Measurements from ENCODE around the gene MIA3. TPM values are rescaled to one million over a fixed set of nuclear protein-coding genes. Genes with fewer than 3 reads are reported as not detected.

The MIA3 gene
- total RNA-seq, 4 donors from 2014 or later = 30.4 to 91.5 (median 61.0) TPM

- H3K27me3 ChIP-seq = no peaks in the 10 kb centered on the region
- WGBS, 2 donors = 93 to 94% methylated on average over 1 of the region's 1 CpG
- TF ChIP-seq EP300 (IDR thresholded peaks at IDR 0.05) = no peak
- no peak for TF ChIP-seq POLR2A (IDR thresholded peaks at IDR 0.05)
- TF ChIP-seq CTCF (IDR thresholded peaks at IDR 0.05) = no peak
- no peaks in the 10 kb centered on the region for H3K9me3 ChIP-seq
- no peak overlapping the region for H3K4me3 ChIP-seq
- H3K36me3 ChIP-seq = peaks cover 0 to 77% (median 12%) of the 10 kb centered on the region in 3 donors
- no peak for DNase-seq (ENCODE audit: low spot score in 2 of 2)
- H3K27ac ChIP-seq = no peak overlapping the region
- H3K4me1 ChIP-seq = peaks cover 0 to 14% (median 0%) of the 10 kb centered on the region in 4 donors
Observed at GRCh38 chr1:222670110-222670509, 52.2 kb downstream of the MIA3 start.

- Histone ChIP-seq H3K27me3 (no peaks in the 10 kb centered on the region), H3K9me3 (no peaks in the 10 kb centered on the region), H3K4me1 (no peaks in the 10 kb centered on the region), H3K27ac (no peak overlapping the region), H3K4me3 (no peak overlapping the region), H3K36me3 (peaks cover 0 to 49% (median 0%) of the 10 kb centered on the region in 3 donors)
- WGBS, 2 donors = 87 to 90% methylated on average over 1 of the region's 1 CpG
- TF ChIP-seq POLR2A (IDR thresholded peaks at IDR 0.05) (no peak), CTCF (IDR thresholded peaks at IDR 0.05) (no peak), EP300 (IDR thresholded peaks at IDR 0.05) (no peak)
- no peak for DNase-seq (ENCODE audit: low spot score in 2 of 2)
Observed at GRCh38 chr1:222680080-222680479, 62.2 kb downstream of the MIA3 start.

- Histone ChIP-seq H3K36me3 (peaks cover 0 to 29% (median 4%) of the 10 kb centered on the region in 3 donors), H3K4me3 (no peak overlapping the region), H3K27me3 (no peaks in the 10 kb centered on the region), H3K9me3 (no peaks in the 10 kb centered on the region), H3K4me1 (peaks cover 0 to 11% (median 0%) of the 10 kb centered on the region in 4 donors), H3K27ac (no peak overlapping the region)
- 95 to 96% methylated on average over 1 of the region's 1 CpG for WGBS, 2 donors
- TF ChIP-seq CTCF (IDR thresholded peaks at IDR 0.05) = no peak
- no peak for TF ChIP-seq EP300 (IDR thresholded peaks at IDR 0.05)
- TF ChIP-seq POLR2A (IDR thresholded peaks at IDR 0.05) = no peak
- DNase-seq (ENCODE audit: low spot score in 2 of 2) = no peak
Observed at GRCh38 chr1:222691016-222691415, 73.1 kb downstream of the MIA3 start.

- peaks cover 0 to 23% (median 0%) of the 10 kb centered on the region in 4 donors for H3K4me1 ChIP-seq
- no peak overlapping the region for H3K27ac ChIP-seq
- TF ChIP-seq EP300 (IDR thresholded peaks at IDR 0.05) = no peak
- no peak for TF ChIP-seq POLR2A (IDR thresholded peaks at IDR 0.05)
- no peak for TF ChIP-seq CTCF (IDR thresholded peaks at IDR 0.05)
- H3K36me3 ChIP-seq = peaks cover 0 to 33% (median 0%) of the 10 kb centered on the region in 3 donors
- no peak for DNase-seq (ENCODE audit: low spot score in 2 of 2)
- WGBS, 2 donors = 83 to 85% methylated on average over 5 of the region's 5 CpGs
- no peak overlapping the region for H3K4me3 ChIP-seq
- no peaks in the 10 kb centered on the region for H3K27me3 ChIP-seq
- no peaks in the 10 kb centered on the region for H3K9me3 ChIP-seq
Observed at GRCh38 chr1:222694927-222695326, 77.0 kb downstream of the MIA3 start.

GRCh38 chr1:222696741-222697140 lies 78.8 kb downstream of the MIA3 start:
- H3K27ac ChIP-seq = no peak overlapping the region
- no peak for DNase-seq (ENCODE audit: low spot score in 2 of 2)
- H3K4me1 ChIP-seq = peaks cover 0 to 23% (median 0%) of the 10 kb centered on the region in 4 donors
- H3K9me3 ChIP-seq = no peaks in the 10 kb centered on the region
- peaks cover 0 to 46% (median 0%) of the 10 kb centered on the region in 3 donors for H3K36me3 ChIP-seq
- no peaks in the 10 kb centered on the region for H3K27me3 ChIP-seq
- WGBS, 2 donors = 95 to 99% methylated on average over 8 of the region's 8 CpGs
- H3K4me3 ChIP-seq = no peak overlapping the region
- TF ChIP-seq CTCF (IDR thresholded peaks at IDR 0.05) (no peak), POLR2A (IDR thresholded peaks at IDR 0.05) (no peak), EP300 (IDR thresholded peaks at IDR 0.05) (no peak)
